Neural cell (in vitro differentiated cells): ENCODE data around the gene HJURP. TPM values are rescaled to one million over a fixed set of nuclear protein-coding genes. Genes with fewer than 3 reads are reported as not detected.

Source experiments
- H2AFZ ChIP-seq: fragments of 200-600, 300-800 bp; sonication (generic), shearing (Covaris generic); 2 replicates; pipeline ENCODE4 v1.6.0; 2014; ENCODE audit warnings: low read depth, mild to moderate bottlenecking, antibody characterized with exemption, low read length, moderate library complexity
- H3F3A ChIP-seq: fragments of 200-600 bp; shearing (Covaris generic); 2 replicates; pipeline ENCODE4 v1.6.1; 2016; ENCODE audit warnings: mild to moderate bottlenecking, moderate library complexity, mixed read lengths, antibody characterized with exemption, low read length; ENCODE audit not compliant: insufficient read depth, poor library complexity, severe bottlenecking
- H3K27ac ChIP-seq: fragments of 200-600, 300-800 bp; sonication (generic), shearing (Covaris generic); 2 replicates; pipeline ENCODE4 v1.5.1; 2014; ENCODE audit warnings: mild to moderate bottlenecking, low read length, moderate library complexity
- H3K27me3 ChIP-seq: fragments of 300-800, 200-600 bp; sonication (generic), shearing (Covaris generic); 2 replicates; pipeline ENCODE4 v1.6.0; 2014; ENCODE audit warnings: mild to moderate bottlenecking, low read depth, low read length, moderate library complexity; ENCODE audit not compliant: insufficient read depth
- H3K36me3 ChIP-seq: fragments of 300-800, 200-600 bp; sonication (generic), shearing (Covaris generic); 2 replicates; pipeline ENCODE4 v1.5.1; 2014; ENCODE audit warnings: mild to moderate bottlenecking, antibody characterized with exemption, low read length, moderate library complexity; ENCODE audit not compliant: insufficient read depth
- H3K4me2 ChIP-seq: fragments of 300-800, 200-600 bp; sonication (generic), shearing (Covaris generic); 2 replicates; pipeline ENCODE4 v1.6.0; 2014; ENCODE audit warnings: mild to moderate bottlenecking, low read length
- H3K4me3 ChIP-seq: fragments of 300-800, 200-600 bp; sonication (generic), shearing (Covaris generic); 2 replicates; pipeline ENCODE4 v1.5.1; 2014; ENCODE audit warnings: mild to moderate bottlenecking, low read length, moderate library complexity
- H3K79me2 ChIP-seq: fragments of 200-600 bp; shearing (Covaris generic); replicated peaks from 2 replicates; pipeline ENCODE4 v1.6.0; 2014; ENCODE audit warnings: mild to moderate bottlenecking, low read length, moderate library complexity; ENCODE audit not compliant: insufficient read depth
- H3K9ac ChIP-seq: fragments of 300-800, 200-600 bp; sonication (generic), shearing (Covaris generic); 2 replicates; pipeline ENCODE4 v1.6.1; 2016; ENCODE audit warnings: mild to moderate bottlenecking, low read length, mixed read lengths
- H3K9me2 ChIP-seq: fragments of 200-600 bp; shearing (Covaris generic); 2 replicates; pipeline ENCODE4 v1.6.1; 2016; ENCODE audit warnings: mild to moderate bottlenecking, low read length, mixed read lengths; ENCODE audit not compliant: insufficient read depth
- H3K9me3 ChIP-seq: fragments of 200-600, 300-800 bp; sonication (generic), shearing (Covaris generic); 2 replicates; pipeline ENCODE4 v1.6.1; 2016; ENCODE audit warnings: mild to moderate bottlenecking, mixed run types, low read length, moderate library complexity, mixed read lengths
- H4K20me1 ChIP-seq: fragments of 200-600 bp; shearing (Covaris generic); 2 replicates; pipeline ENCODE4 v1.6.1; 2016; ENCODE audit warnings: mild to moderate bottlenecking, mixed run types; ENCODE audit not compliant: insufficient read depth
- EP300 ChIP-seq: fragments of 450-650 bp; conservative IDR thresholded peaks from 2 replicates; pipeline ENCODE4 v1.6.1; 2014; ENCODE audit warnings: antibody characterized with exemption, mild to moderate bottlenecking, moderate library complexity; ENCODE audit not compliant: poor library complexity, severe bottlenecking
- EZH2 ChIP-seq: fragments of 200-600, 300-800 bp; shearing (Covaris generic), sonication (generic); IDR thresholded peaks from 2 replicates; pipeline ENCODE4 v1.6.1; 2014; ENCODE audit warnings: antibody characterized with exemption, low read length, borderline replicate concordance, mild to moderate bottlenecking; ENCODE audit not compliant: insufficient read depth, poor library complexity, severe bottlenecking
- MXI1 ChIP-seq: fragments of 450-650 bp; conservative IDR thresholded peaks from 2 replicates; pipeline ENCODE4 v1.6.1; 2014; ENCODE audit warnings: antibody characterized with exemption, mild to moderate bottlenecking; ENCODE audit not compliant: poor library complexity, severe bottlenecking
- POLR2AphosphoS5 ChIP-seq: IDR thresholded peaks from 2 replicates; pipeline ENCODE4 v1.6.1; 2012
- RAD21 ChIP-seq: fragments of 450-650 bp; conservative IDR thresholded peaks from 2 replicates; pipeline ENCODE4 v1.6.1; 2014; ENCODE audit warnings: antibody characterized with exemption, mild to moderate bottlenecking, moderate library complexity
- SMC3 ChIP-seq: fragments of 450-650 bp; conservative IDR thresholded peaks from 2 replicates; pipeline ENCODE4 v1.6.1; 2014; ENCODE audit warnings: antibody characterized with exemption, mild to moderate bottlenecking, moderate library complexity; ENCODE audit not compliant: poor library complexity
- TAF1 ChIP-seq: IDR thresholded peaks from 2 replicates; pipeline ENCODE4 v1.6.1; 2012; ENCODE audit warnings: low read depth
- polyA plus RNA-seq: library from polyadenylated mRNA; depleted of rRNA; stranded (reverse); fragments of >200 nt; gene quantifications from 2 replicates; pipeline ENCODE4 v1.2.3, GENCODE V29; 2014
- TF ChIP-seq, protein P1 (sequence below): IDR thresholded peaks from 2 replicates; pipeline ENCODE4 v1.6.1; 2012; ENCODE audit warnings: borderline replicate concordance
- TF ChIP-seq, protein P2 (sequence below): fragments of 450-650 bp; IDR thresholded peaks from 2 replicates; pipeline ENCODE4 v1.5.1; 2014; ENCODE audit warnings: antibody characterized with exemption, mild to moderate bottlenecking, moderate library complexity; ENCODE audit not compliant: poor library complexity, severe bottlenecking

HJURP gene
- polyA plus RNA-seq, 1 donor from 2014 or later, result 1.3 TPM

DNA sequence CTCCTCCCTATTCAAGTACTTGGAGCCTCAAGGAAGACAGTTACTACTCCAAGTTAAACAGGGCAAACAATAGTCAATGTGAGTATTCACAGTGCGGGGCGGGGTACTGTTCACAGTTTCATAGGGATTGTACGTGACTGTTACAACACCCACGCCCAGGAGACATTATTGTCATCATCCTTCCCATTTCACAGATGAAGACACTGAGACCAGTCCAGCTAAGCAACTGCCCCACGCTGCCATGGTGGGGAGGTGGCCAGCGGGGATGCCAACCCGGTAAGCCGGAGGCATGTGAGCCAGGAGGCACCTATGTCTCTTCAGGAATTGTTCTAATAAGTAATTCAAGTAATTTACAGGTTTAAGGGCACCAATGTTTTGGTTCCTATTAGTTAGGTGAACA, 982 bp downstream of the HJURP start:
- no peak overlapping the region for H3K27ac ChIP-seq
- no peaks in the 10 kb centered on the region for H3K9me3 ChIP-seq
- H3K27me3 ChIP-seq, result no peaks in the 10 kb centered on the region
- no peak overlapping the region for H2AFZ ChIP-seq
- H3K36me3 ChIP-seq, result no peaks in the 10 kb centered on the region
- H3K4me2 ChIP-seq, result no peak overlapping the region
- no peaks in the 10 kb centered on the region for H3F3A ChIP-seq
- TF ChIP-seq, protein P1, sequence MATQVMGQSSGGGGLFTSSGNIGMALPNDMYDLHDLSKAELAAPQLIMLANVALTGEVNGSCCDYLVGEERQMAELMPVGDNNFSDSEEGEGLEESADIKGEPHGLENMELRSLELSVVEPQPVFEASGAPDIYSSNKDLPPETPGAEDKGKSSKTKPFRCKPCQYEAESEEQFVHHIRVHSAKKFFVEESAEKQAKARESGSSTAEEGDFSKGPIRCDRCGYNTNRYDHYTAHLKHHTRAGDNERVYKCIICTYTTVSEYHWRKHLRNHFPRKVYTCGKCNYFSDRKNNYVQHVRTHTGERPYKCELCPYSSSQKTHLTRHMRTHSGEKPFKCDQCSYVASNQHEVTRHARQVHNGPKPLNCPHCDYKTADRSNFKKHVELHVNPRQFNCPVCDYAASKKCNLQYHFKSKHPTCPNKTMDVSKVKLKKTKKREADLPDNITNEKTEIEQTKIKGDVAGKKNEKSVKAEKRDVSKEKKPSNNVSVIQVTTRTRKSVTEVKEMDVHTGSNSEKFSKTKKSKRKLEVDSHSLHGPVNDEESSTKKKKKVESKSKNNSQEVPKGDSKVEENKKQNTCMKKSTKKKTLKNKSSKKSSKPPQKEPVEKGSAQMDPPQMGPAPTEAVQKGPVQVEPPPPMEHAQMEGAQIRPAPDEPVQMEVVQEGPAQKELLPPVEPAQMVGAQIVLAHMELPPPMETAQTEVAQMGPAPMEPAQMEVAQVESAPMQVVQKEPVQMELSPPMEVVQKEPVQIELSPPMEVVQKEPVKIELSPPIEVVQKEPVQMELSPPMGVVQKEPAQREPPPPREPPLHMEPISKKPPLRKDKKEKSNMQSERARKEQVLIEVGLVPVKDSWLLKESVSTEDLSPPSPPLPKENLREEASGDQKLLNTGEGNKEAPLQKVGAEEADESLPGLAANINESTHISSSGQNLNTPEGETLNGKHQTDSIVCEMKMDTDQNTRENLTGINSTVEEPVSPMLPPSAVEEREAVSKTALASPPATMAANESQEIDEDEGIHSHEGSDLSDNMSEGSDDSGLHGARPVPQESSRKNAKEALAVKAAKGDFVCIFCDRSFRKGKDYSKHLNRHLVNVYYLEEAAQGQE, result no peak
- TF ChIP-seq EZH2 (no peak), RAD21 (no peak), SMC3 (no peak), EP300 (no peak), MXI1 (no peak), TAF1 (no peak), POLR2AphosphoS5 (no peak)
- TF ChIP-seq, protein P2, sequence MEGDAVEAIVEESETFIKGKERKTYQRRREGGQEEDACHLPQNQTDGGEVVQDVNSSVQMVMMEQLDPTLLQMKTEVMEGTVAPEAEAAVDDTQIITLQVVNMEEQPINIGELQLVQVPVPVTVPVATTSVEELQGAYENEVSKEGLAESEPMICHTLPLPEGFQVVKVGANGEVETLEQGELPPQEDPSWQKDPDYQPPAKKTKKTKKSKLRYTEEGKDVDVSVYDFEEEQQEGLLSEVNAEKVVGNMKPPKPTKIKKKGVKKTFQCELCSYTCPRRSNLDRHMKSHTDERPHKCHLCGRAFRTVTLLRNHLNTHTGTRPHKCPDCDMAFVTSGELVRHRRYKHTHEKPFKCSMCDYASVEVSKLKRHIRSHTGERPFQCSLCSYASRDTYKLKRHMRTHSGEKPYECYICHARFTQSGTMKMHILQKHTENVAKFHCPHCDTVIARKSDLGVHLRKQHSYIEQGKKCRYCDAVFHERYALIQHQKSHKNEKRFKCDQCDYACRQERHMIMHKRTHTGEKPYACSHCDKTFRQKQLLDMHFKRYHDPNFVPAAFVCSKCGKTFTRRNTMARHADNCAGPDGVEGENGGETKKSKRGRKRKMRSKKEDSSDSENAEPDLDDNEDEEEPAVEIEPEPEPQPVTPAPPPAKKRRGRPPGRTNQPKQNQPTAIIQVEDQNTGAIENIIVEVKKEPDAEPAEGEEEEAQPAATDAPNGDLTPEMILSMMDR, result no peak
- H4K20me1 ChIP-seq, result no peaks in the 10 kb centered on the region
- H3K9me2 ChIP-seq, result no peaks in the 10 kb centered on the region
- peak overlapping the region; percentile 88 for H3K4me3 ChIP-seq
- no peak overlapping the region for H3K9ac ChIP-seq
- peaks cover 33% of the 10 kb centered on the region for H3K79me2 ChIP-seq

DNA sequence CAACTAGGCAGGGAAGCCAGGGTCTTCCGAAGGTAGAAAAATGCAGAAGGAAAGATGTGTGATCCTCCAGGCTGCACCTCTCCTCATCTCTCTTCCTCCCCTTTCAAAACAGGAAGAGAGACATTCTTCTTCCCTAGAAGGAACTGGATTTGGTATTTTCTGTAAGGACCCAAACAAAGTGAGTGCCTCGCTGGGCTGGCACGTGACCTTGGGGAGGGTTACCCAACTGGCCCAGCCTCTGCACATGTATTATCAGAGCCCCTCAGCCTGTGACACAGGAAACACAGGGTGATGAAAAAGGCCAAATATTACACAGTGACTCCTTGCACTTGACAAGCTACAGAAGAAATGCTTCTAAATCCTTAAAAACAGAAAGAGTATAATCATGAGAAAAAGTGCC, 2.3 kb downstream of the HJURP start:
- H3K36me3 ChIP-seq, result no peaks in the 10 kb centered on the region
- TF ChIP-seq SMC3 (no peak), MXI1 (no peak), EZH2 (no peak), EP300 (no peak), TAF1 (no peak), RAD21 (no peak), POLR2AphosphoS5 (no peak)
- TF ChIP-seq, protein P1, result no peak
- TF ChIP-seq, protein P2, result no peak
- peaks cover 33% of the 10 kb centered on the region for H3K79me2 ChIP-seq
- no peaks in the 10 kb centered on the region for H4K20me1 ChIP-seq
- no peaks in the 10 kb centered on the region for H3K27me3 ChIP-seq
- no peaks in the 10 kb centered on the region for H3K9me3 ChIP-seq
- no peak overlapping the region for H3K27ac ChIP-seq
- no peaks in the 10 kb centered on the region for H3K9me2 ChIP-seq
- no peak overlapping the region for H3K4me3 ChIP-seq
- no peak overlapping the region for H3K4me2 ChIP-seq
- no peak overlapping the region for H2AFZ ChIP-seq
- H3F3A ChIP-seq, result no peaks in the 10 kb centered on the region
- H3K9ac ChIP-seq, result no peak overlapping the region
